ENCODE measurements around the gene CTNNA2. TPM values are rescaled to one million over a fixed set of nuclear protein-coding genes. Genes with fewer than 3 reads are reported as not detected.

CTNNA2 gene
- total RNA-seq, 1 donor from 2014 or later = not detected

DNA sequence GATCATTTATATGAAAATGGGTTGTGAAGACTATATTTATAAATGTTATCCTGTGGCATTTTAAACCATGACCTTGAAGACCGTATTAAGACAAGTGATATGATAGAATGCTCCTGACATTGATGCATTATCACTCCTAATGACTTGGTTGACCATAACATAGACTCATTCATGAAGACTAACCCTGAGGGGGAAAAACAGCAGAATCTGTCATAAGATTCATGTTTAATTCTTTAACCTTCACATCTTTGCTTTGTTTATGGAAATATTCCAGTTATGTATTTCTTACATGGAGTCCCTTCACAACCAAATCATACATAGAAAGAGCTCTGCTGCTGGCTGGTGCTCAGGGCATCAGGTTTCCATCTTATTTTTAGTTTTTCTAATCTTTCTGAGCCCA lies 78.4 kb downstream of the CTNNA2 start:
- Histone ChIP-seq H3K4me1 (no peaks in the 10 kb centered on the region), H3K4me3 (no peak overlapping the region), H3K9me3 (no peaks in the 10 kb centered on the region), H3K27me3 (no peaks in the 10 kb centered on the region), H3K36me3 (no peaks in the 10 kb centered on the region), H3K27ac (no peak overlapping the region)
- TF ChIP-seq, protein P1, sequence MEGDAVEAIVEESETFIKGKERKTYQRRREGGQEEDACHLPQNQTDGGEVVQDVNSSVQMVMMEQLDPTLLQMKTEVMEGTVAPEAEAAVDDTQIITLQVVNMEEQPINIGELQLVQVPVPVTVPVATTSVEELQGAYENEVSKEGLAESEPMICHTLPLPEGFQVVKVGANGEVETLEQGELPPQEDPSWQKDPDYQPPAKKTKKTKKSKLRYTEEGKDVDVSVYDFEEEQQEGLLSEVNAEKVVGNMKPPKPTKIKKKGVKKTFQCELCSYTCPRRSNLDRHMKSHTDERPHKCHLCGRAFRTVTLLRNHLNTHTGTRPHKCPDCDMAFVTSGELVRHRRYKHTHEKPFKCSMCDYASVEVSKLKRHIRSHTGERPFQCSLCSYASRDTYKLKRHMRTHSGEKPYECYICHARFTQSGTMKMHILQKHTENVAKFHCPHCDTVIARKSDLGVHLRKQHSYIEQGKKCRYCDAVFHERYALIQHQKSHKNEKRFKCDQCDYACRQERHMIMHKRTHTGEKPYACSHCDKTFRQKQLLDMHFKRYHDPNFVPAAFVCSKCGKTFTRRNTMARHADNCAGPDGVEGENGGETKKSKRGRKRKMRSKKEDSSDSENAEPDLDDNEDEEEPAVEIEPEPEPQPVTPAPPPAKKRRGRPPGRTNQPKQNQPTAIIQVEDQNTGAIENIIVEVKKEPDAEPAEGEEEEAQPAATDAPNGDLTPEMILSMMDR (IDR thresholded peaks at IDR 0.05) = no peak
- ATAC-seq = no peak
- DNase-seq = no peak
- intact Hi-C loops (cut with DNase I) = no loop called here

DNA sequence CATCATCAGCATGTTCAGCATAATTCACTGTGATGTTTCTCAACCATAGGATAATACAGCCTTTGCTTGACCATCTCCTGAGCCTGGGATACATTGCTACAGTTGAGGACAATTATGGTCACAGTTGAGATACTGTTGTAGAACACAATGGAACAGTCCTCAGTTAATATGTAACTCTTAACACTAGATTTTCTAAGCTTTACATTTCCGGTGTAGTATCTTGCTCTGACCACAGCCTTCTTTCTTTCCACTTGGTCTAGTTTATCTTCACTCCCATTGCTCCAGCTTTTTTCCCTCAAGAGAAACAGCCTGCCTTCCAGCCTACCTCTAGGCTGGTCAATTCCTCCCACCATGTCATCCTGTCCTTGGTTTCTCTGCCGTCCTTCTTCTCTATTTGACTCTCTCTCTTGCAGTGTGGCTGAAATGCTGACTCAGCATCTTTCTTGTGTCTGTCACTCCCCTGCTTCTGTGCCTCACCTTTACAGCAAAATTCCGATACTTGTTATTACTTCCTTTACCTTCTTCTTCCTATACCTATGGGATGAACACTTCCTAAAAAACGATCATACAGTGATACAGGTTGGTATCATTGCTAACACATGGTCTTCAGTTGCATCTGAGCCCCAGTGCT lies 80.5 kb downstream of the CTNNA2 start:
- DNase-seq (no peak), ATAC-seq (no peak)
- Histone ChIP-seq H3K4me3 (no peak overlapping the region), H3K36me3 (no peaks in the 10 kb centered on the region), H3K27me3 (no peaks in the 10 kb centered on the region), H3K27ac (no peak overlapping the region), H3K4me1 (no peaks in the 10 kb centered on the region), H3K9me3 (no peaks in the 10 kb centered on the region)
- TF ChIP-seq, protein P1 (IDR thresholded peaks at IDR 0.05) = no peak
- intact Hi-C loops (cut with DNase I) = no loop called here

DNA sequence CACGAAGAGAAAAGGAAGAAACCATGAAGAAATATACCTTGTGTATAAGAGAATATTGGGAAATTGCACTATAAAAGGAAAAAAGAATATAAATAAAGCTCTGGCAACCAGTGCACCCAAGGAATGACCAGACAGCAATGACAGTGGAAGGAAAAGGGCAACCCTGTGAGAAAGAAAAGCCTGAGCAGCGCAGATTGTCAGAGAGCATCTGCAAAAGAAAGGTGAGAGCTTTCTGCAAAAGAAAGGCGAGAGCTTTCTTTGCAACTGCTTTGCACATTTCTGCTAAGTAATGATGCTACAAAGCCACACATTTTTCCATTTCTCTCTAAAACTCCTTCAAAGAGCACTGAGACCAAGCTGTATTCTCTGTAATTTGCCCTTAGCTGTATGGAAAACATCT lies 83.6 kb downstream of the CTNNA2 start:
- H3K9me3 ChIP-seq = no peaks in the 10 kb centered on the region
- TF ChIP-seq, protein P1 (IDR thresholded peaks at IDR 0.05) = no peak
- no peak for ATAC-seq

DNA sequence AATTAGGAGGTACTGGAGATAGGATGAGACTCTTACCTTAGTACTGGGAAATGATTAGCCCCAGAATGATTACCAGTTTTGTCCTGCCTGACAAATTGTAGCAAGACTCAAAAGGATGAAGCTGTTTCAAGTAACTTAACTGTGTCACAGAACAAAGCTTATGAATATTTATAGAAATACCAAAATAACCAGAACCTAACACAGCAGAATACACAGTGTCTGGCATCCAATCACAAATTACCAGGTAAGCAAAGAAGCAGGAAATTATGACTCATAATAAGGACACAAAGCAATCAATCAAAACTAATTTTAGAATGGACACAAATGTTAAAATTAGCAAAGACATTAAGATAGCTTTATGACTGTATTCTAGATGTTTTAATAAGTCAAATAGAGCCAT lies 91.9 kb downstream of the CTNNA2 start:
- ATAC-seq (no peak), DNase-seq (no peak)
- Histone ChIP-seq H3K4me1 (no peaks in the 10 kb centered on the region), H3K4me3 (no peak overlapping the region), H3K36me3 (no peaks in the 10 kb centered on the region), H3K9me3 (no peaks in the 10 kb centered on the region), H3K27ac (no peak overlapping the region), H3K27me3 (no peaks in the 10 kb centered on the region)
- intact Hi-C loops (cut with DNase I) = no loop called here
- TF ChIP-seq, protein P1 (IDR thresholded peaks at IDR 0.05) = no peak

More for the DNA sequence above, 83.6 kb downstream of the CTNNA2 start:
- Histone ChIP-seq H3K27me3 (no peaks in the 10 kb centered on the region), H3K27ac (no peak overlapping the region), H3K4me3 (no peak overlapping the region), H3K36me3 (no peaks in the 10 kb centered on the region), H3K4me1 (no peaks in the 10 kb centered on the region)
- no peak for DNase-seq
- intact Hi-C loops (cut with DNase I) = no loop called here

DNA sequence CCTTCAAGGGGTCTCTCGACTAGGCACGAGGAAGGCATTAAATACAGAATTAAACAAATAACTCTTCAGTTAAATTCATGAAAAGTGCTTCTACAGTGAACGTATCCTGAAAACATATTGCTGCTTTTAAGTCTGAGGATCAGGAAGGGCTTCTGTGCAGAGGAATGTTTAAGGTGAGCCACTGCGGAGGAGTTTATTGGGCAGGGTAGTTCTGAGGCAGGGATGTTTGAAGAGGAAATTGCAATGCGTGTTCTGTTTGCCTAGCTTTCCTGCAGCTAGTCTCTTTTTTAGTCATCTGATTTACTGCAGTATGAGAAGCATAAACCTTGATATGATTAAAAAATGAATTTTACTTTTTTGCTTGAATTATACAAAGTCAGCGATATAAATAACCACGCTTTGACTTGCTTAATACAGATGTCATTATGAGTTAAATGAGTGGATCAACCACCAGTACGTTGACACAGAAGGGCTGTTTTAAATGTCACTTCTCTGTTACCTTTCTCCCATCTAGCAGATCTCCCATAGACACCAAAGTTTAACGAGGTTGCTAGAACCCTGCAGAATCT lies 98.7 kb downstream of the CTNNA2 start:
- Histone ChIP-seq H3K4me3 (no peak overlapping the region), H3K4me1 (no peaks in the 10 kb centered on the region), H3K27me3 (no peaks in the 10 kb centered on the region), H3K27ac (no peak overlapping the region), H3K36me3 (no peaks in the 10 kb centered on the region), H3K9me3 (no peaks in the 10 kb centered on the region)
- ATAC-seq (no peak), DNase-seq (no peak)
- TF ChIP-seq, protein P1 (IDR thresholded peaks at IDR 0.05) = no peak
- intact Hi-C loops (cut with DNase I) = no loop called here

All from upper lobe of right lung (tissue), 1 donor.